ENCODE measurements around the gene PRIMA1. TPM values are rescaled to one million over a fixed set of nuclear protein-coding genes. Genes with fewer than 3 reads are reported as not detected.

PRIMA1 gene
- total RNA-seq, 6 experiments from 2014 or later: 0.31 to 0.95 (median 0.43) TPM; not detected in 2

GRCh38 chr14:93719256-93719655 is 69.0 kb downstream of the PRIMA1 start:
- DNase-seq (no peak), ATAC-seq (no peak)
- Histone ChIP-seq H3K4me1 (no peaks in the 10 kb centered on the region), H3K36me3 (no peaks in the 10 kb centered on the region), H3K27ac (no peak overlapping the region), H3K4me3 (no peak overlapping the region), H3K27me3 (no peaks in the 10 kb centered on the region), H3K9me3 (no peaks in the 10 kb centered on the region)
- no peak for TF ChIP-seq CTCF (IDR thresholded peaks at IDR 0.05)
- no peak for TF ChIP-seq POLR2A (IDR thresholded peaks at IDR 0.05)
- WGBS (ENCODE audit: insufficient coverage, low coverage, low lambda C conversion rate, missing lambda C conversion rate): no CpG with 5 or more reads among the region's 3 CpGs
- intact Hi-C loops (cut with DNase I): no loop called here

- no peak for DNase-seq
These were observed 70.5 kb downstream of the PRIMA1 start for GRCh38 chr14:93717668-93718320.

GRCh38 chr14:93716746-93717667 is 71.3 kb downstream of the PRIMA1 start:
- Histone ChIP-seq H3K9me3 (no peaks in the 10 kb centered on the region), H3K36me3 (no peaks in the 10 kb centered on the region), H3K4me1 (no peaks in the 10 kb centered on the region), H3K27me3 (no peaks in the 10 kb centered on the region), H3K4me3 (no peak overlapping the region), H3K27ac (no peak overlapping the region)
- WGBS (ENCODE audit: insufficient coverage, low coverage, low lambda C conversion rate, missing lambda C conversion rate): no CpG with 5 or more reads among the region's 14 CpGs
- no peak for ATAC-seq
- intact Hi-C loops (cut with DNase I): no loop called here
- TF ChIP-seq POLR2A (IDR thresholded peaks at IDR 0.05) (no peak), CTCF (IDR thresholded peaks at IDR 0.05) (no peak)
- no peak for DNase-seq

More at GRCh38 chr14:93717668-93718320, 70.5 kb downstream of the PRIMA1 start:
- no peak for TF ChIP-seq CTCF (IDR thresholded peaks at IDR 0.05)
- no peak for TF ChIP-seq POLR2A (IDR thresholded peaks at IDR 0.05)
- no peaks in the 10 kb centered on the region for H3K36me3 ChIP-seq
- WGBS (ENCODE audit: insufficient coverage, low coverage, low lambda C conversion rate, missing lambda C conversion rate): 68% methylated on average over 6 of the region's 13 CpGs
- intact Hi-C loops (cut with DNase I): no loop called here
- ATAC-seq: no peak
- no peaks in the 10 kb centered on the region for H3K9me3 ChIP-seq
- H3K4me3 ChIP-seq: no peak overlapping the region
- H3K27me3 ChIP-seq: no peaks in the 10 kb centered on the region
- H3K27ac ChIP-seq: no peak overlapping the region
- H3K4me1 ChIP-seq: no peaks in the 10 kb centered on the region

GRCh38 chr14:93716002-93716745 is 72.1 kb downstream of the PRIMA1 start:
- ATAC-seq (no peak), DNase-seq (no peak)
- Histone ChIP-seq H3K36me3 (no peaks in the 10 kb centered on the region), H3K4me1 (no peaks in the 10 kb centered on the region), H3K4me3 (no peak overlapping the region), H3K27ac (no peak overlapping the region), H3K9me3 (no peaks in the 10 kb centered on the region), H3K27me3 (no peaks in the 10 kb centered on the region)
- TF ChIP-seq CTCF (IDR thresholded peaks at IDR 0.05) (no peak), POLR2A (IDR thresholded peaks at IDR 0.05) (no peak)
- intact Hi-C loops (cut with DNase I): no loop called here
- WGBS (ENCODE audit: insufficient coverage, low coverage, low lambda C conversion rate, missing lambda C conversion rate): 75% methylated on average over 2 of the region's 8 CpGs
